Activated CD4-positive, alpha-beta T cell treated with anti-CD3 and anti-CD28 coated beads for 48 hours (primary cell): ENCODE measurements around the gene TEX22.

Experiments
- DNase-seq: peaks from one replicate; pipeline ENCODE4 v3.0.0-alpha.2; 2020

The TEX22 gene

DNA sequence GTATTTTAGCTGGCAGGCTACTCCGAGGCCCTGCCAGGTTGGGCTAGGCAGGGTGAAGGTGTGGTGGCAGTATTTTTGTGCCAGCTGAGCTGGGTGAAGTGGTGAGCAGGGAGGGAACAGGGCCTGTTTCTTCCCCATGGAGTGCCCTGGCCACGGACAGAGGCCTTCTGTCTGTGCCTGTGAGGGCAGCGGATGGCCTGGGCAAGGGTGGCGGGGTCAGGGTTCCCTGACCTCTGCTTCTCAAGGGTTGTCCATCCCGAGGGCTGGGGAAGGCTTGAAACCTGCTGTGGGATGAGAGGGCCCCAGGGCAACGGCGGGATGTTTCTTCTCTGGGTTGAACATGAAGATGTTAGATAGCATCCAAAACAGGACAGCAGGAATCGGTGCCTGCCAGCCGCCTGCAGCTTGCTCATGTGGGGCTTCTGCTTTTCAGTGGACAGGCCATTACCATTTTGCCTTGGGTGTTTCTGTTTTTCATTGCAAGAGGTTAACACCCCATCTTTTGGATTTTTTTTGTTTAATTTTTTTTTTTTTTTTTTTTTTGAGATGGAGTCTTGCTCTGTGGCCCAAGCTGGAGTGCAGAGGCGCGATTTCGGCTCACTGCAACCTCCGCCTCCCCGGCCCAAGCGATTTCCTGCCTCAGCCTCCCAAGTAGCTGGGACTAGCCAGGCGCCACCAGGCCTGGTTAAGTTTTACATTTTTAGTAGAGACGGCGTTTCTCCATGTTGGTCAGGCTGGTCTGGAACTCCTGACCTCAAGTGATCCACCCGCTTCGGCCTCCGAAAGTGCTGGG lies 24.6 kb downstream of the TEX22 start:
- DNase-seq, result no peak

DNA sequence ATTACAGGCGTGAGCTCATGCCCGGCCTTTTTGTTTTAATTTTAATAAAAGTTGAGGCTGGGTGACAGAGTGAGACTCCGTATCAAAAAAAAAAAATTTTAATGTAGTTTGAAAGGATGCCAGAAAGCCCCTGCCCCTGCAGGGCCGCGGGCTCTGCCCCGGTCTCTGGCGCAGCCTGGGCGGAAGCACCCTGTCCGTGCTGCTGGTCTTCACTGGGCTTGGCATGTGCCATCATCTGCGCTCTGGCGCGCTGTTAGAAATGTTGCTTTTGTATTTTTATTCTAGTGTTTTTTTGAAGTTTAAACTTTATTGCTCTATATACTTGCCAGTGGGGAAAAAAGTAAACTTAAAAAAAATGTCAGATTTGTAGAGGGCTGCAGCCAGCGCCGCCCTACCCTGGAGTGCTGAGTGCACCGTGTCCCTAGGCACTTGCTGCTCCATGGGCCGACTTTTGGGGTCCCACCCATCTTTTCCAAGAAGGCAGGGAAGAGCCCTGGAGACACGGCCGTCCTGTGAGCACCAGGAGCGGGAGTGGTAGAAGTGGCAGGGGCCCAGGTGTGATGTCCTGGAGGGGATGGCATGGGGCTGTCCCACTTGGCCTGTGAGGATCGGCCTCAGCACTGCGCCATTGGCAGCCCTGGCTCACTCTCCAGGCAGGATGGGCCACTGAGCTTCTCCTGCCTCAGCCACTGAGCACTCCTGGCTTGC lies 25.3 kb downstream of the TEX22 start:
- no peak for DNase-seq

- no peak for DNase-seq
Measured at GRCh38 chr14:105424861-105425260, 26.5 kb downstream of the TEX22 start.

DNA sequence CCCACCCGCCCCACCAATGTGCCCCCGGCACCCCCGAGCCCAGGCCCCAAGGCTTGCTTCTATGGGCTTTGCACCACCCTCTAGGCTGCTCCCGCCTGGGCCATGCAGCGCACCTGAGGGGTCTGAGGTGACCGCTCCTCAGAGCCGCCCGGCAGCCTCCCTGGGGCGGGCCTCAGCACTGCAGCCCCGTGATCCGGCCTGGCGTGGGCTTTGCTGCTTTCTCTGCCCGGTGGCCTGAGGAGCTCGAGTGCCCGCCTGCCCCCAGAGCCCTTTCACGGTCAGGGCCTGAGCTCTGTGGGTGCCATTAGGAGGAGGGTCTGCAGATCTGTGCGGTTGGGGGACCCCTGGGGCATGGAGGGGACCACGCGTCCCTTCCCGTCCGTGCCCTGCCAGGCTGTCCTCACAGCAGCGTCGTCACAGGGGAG lies 27.5 kb downstream of the TEX22 start:
- DNase-seq, result no peak

DNA sequence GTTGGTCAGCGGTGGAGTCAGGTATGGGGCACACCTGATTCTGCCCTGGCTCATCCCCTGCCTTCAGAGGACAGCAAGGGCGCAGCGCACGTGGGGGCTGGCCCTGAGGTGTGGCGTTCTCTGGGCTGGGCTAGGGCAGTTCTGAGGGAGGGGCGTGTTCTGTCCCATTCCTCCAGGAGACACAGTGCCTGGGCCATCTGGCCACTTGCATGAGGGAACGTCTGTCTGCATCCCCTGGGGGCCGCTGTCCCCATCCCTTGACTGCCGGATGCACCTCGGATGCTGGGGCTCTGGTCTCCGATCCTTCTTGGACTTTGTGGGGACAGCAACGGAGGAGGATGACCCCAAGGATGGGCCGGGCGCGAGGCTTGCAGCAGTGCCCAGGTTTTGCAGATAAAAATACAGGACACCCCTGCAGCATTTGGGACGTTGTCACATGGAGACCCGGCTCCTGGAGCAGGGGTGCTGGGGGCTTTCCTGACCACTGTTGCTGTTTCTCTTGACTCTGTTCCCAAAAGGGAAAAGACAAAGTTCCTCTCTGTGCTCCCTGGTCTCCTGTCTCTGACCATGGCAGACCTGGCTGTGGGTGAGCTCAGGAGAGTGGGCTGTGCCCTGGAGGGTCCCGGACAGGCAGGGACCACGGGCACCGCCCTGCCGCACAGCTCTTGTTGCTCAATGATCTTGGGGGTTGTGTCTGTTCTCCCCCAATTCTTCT lies 28.2 kb downstream of the TEX22 start:
- DNase-seq, result no peak

DNA sequence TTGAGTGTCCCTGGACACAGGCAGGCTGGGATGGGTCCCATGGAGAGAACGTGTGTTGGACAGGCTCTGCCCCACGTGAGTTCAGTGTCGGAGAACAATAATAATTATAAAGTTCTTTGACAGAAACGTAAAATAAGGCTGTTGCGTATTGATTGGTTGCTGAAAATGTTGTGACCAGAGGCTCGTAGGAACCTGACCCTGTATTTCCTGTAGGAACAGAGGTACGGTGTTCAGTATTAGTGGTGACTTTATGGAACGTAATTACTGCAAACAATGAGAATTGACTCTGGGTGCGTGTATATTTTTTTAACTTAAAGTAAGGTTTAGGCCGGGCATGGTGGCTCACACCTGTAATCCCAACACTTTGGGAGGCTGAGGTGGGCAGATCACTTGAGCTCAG lies 29.1 kb downstream of the TEX22 start:
- no peak for DNase-seq

- no peak for DNase-seq
Measured at GRCh38 chr14:105427936-105428485, 29.7 kb downstream of the TEX22 start.

DNA sequence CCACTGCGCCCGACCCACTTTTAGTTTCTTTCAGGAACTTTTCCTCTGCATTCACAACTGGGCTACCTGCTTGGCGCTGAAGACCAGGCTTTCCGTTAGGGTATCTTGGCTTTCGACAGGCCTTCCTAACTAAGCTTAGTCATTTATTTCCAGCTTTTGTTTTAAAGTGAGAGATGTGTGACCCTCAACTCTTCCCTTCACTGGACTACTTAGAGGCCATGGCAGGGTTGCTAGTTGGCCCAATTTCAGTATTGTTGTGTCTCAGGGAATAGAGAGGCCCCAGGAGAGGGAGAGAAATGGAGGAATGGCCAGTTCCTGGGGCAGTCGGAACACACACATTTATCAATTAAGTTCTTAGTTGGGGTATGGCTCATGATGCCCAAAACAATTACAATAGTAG lies 31.7 kb downstream of the TEX22 start:
- no peak for DNase-seq

DNA sequence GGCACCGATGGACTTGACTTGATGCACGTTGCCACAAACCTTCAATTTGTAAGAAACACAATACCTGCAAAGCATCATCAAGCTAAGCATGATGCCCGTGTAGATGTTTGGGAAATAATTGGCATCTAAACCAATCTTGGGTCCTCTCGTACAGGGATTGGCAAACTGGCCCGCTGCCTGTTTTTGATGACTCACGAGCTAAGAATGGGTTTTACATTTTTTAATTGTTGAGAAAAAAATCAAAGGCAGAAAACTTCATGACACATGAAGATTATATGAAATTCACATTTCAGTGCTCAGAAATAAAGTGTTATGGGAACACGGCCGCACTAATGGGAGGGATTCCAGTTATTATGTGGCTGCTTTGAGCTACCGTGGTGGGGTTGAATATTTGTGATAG lies 32.2 kb downstream of the TEX22 start:
- no peak for DNase-seq

GRCh38 chr14:105431256-105431655 lies 32.9 kb downstream of the TEX22 start:
- DNase-seq, result no peak

DNA sequence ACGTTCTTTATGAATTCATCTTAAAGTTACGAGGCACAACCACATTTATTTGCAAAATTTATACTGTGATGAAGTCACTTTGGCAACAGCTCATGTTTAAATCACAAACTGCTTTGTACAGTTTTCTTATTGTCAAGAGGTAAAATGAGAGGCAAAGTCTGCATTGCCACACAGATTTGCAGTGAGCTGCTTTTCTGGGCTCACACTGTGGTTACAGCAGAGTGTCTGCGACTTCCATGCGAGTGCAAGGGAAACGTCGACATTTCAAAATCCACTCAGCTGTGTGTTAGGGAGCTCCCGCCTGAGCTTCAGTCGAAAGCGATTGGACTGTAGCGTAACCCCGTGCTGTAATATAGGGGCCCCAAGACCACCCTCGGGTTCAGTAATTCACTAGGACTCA lies 34.3 kb downstream of the TEX22 start:
- DNase-seq, result no peak

DNA sequence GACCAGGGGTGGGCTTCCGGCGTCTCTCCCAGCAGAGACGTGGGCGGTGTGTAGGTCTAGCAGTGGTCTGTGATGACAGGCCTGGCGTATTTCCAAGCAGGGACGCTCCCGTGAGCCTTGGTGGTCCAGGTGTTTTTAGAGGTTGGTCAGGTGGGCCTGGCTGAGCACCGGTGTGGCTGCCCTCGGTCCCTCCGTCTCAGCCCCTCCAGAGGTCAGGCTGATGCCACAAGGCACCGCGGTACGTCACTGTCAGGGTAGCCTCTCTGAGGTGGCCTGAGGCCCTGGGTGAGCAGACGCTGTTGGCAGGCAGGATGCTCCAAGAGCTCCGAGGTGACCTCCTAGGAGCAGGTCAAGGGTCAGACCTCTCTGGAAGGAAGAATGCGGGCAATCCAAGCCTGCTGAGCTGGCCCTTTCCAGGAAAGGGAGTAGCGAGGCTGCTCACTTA lies 34.8 kb downstream of the TEX22 start:
- no peak for DNase-seq

DNA sequence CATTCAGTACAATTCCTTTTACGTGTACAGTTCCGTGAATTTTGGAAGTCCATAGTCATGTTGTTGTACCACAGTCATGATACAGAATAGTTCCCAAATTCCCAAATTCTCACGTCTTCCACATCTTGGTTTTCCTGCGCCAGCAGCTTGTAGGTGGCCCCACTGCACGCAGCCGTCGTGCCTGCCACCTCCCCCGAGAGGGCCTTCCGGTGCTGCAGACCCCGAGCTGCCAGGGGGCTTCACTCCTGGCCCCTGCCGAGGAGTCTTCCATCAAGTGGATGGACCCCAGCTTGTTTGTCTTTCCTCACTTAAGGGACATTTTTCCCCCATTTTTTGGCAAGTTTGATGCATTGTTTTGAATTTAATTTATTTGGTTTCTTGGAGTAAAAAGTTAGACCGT lies 38.1 kb downstream of the TEX22 start:
- no peak for DNase-seq

DNA sequence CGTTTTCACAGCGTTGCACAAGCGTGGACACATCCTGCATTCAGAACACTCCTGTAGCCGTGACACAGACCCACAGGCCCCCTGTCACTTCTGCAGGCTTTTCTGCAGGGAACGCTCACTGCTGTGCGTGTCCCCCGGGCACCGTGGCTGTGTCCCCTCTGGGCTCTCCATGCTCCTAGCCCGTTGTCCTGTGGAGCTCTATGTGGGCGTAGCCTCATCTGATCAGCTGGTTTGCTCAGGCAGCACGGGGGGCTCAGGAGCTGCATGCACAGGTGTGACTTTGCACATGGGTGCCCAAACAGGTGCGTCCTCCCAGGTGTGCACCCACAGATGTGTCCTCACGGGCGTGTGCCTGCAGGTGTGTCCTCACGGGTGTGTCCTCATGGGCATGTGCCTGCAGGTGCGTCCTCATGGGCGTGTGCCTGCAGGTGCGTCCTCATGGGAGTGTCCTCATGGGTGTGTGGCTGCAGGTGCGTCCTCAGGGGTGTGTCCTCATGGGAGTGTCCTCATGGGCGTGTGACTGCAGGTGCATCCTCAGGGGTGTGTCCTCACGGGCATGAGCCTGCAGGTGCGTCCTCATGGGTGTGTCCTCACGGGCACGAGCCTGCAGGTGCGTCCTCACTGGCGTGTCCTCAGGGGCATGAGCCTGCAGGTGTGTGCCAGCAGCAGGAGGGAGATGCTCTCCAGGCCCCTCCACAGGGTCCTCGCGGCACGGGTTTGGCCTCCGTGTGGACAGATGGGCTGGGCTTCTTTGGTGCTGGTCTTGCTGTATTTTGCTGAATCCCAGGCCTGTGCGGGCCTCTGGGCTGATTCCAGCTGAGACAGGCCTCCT lies 38.8 kb downstream of the TEX22 start:
- no peak for DNase-seq

- DNase-seq, result no peak
Measured at GRCh38 chr14:105437723-105438500, 39.6 kb downstream of the TEX22 start.

DNA sequence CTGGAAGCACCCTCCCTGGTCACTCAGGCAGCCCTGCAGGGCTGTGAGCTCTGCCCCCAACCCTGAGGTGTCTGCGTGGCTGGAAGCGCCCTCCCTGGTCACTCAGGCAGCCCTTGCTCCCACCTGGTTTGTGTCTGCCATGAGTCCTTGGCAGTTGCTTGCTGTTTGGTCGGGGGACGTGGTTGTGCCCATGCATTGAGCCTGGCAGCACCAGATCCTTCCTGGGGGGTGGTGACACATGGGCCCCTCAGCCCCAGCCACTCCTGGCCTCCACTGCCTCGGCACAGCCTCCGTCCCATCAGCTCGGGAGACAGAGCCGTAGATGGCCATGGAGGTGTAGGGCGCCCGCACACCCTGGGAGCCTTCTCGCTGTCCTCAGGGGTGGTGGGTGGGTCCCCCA lies 40.8 kb downstream of the TEX22 start:
- no peak for DNase-seq

DNA sequence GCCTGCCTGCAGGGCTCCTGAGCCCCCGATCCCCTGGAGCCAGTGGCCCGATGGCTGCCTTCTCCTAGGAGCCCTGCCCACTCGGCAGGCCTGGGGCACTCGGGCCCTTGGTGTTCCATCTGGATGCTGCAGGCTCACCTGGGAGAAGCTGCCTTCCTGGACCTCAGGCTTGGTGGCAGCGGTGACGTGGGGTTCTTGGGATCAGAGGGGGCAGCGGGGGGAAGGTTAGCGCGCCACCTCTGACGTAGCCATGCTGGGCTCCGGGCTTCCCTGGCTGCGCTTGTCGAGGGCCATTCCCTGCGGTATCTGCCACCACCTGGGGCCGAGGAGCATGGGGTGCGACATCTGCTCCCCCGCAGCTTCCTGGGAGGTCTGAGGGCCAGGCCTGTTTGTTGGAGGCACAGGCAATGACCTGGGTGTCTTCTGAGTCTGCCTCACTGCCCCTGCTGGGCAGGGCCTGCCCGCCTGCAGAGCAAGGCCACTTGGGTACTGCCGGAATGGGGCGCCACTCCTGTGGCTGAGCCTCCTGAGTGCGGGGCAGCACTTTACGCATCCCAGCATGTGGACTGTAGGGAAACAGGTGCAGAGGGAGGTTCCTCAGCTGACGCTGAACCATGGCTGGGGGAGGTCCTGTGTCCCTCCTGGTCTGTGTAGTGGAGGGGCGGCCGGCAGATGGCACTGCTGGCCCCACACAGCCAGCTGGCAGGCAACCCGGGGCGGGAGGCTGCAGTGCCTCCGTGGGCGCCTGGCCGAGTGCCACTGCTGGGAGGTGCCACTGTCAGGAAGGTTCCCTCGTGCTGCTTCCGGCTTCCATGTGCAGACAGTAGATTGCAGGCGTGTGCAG lies 41.6 kb downstream of the TEX22 start:
- DNase-seq, result no peak

GRCh38 chr14:105440554-105440900 lies 42.2 kb downstream of the TEX22 start:
- no peak for DNase-seq

- no peak for DNase-seq
Measured at GRCh38 chr14:105440992-105441391, 42.7 kb downstream of the TEX22 start.

DNA sequence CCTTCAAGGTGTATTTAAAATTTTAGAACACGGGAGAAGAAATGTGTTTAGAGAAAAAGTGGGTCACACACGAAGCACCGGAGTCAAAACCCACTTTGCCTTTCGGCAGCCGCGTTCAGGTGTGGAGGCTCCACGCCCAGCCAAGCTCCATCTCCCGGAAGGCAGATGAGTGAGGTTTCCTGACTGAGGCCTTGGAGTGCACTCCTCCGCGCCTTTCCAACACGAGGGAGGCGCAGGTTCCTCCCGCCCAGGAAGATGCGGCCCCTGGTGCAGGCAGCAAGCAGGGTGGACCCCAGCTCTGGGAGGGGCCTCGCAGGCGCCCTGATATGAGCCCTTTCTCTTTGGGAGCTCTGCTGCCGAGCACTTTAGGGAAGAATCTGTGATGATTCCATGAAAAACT lies 43.8 kb downstream of the TEX22 start:
- no peak for DNase-seq

GRCh38 chr14:105442834-105443233 lies 44.5 kb downstream of the TEX22 start:
- no peak for DNase-seq
